Caco-2 (cell line): ENCODE results near the gene SH2D4B. TPM values are rescaled to one million over a fixed set of nuclear protein-coding genes. Genes with fewer than 3 reads are reported as not detected.
A peak's percentile ranks its signal among the peaks of the same experiment; 100 is the strongest.

Experiments used
- BruUV-seq: library from RNA; stranded (reverse); fragments of 400-500 nt; replicated peaks from 2 replicates; lab custom pipeline; 2021; lab: Mats Ljungman, UMichigan
- CTCF ChIA-PET: fragments of 300-600 bp; sonication (Branson Sonifier 250); formaldehyde crosslinking; loops from one replicate; lab custom pipeline; 2022; ENCODE audit warnings: antibody characterized with exemption; lab: Charles Lee
- POLR2A ChIA-PET: fragments of 300-600 bp; sonication (Branson Sonifier 250); formaldehyde crosslinking; loops from one replicate; lab custom pipeline; 2022; ENCODE audit warnings: antibody characterized with exemption; lab: Charles Lee
- DNase-seq, 2 experiments: peaks; one replicate each; pipeline versions ENCODE4 v3.0.0 to v3.0.0-alpha.2; 2020 to 2022
- H3K27me3 ChIP-seq: replicated peaks from 2 replicates; pipeline ENCODE4 v1.6.0; 2011; ENCODE audit warnings: low read length; ENCODE audit not compliant: control insufficient read depth, insufficient read depth
- H3K36me3 ChIP-seq: 2 replicates; pipeline ENCODE4 v1.5.1; 2011; ENCODE audit warnings: low read length; ENCODE audit not compliant: control insufficient read depth, insufficient read depth
- H3K4me1 ChIP-seq: fragments of 250-450 bp; sonication (Bioruptor Pico); 2 replicates; pipeline ENCODE4 v1.5.1; 2020; ENCODE audit warnings: mild to moderate bottlenecking
- H3K4me3 ChIP-seq: 2 replicates; pipeline ENCODE4 v1.5.1; 2011; ENCODE audit warnings: low read depth, mild to moderate bottlenecking, control low read depth, low read length
- H3K9me3 ChIP-seq: fragments of 250-450 bp; sonication (Bioruptor Pico); 2 replicates; pipeline ENCODE4 v1.5.1; 2020; ENCODE audit warnings: mild to moderate bottlenecking, moderate library complexity
- H3K27ac Mint-ChIP-seq: one replicate; pipeline ENCODE4 v1.8.0; 2022; ENCODE audit warnings: mixed read lengths; ENCODE audit not compliant: unreplicated experiment
- H3K27me3 Mint-ChIP-seq: one replicate; pipeline ENCODE4 v1.8.0; 2022; ENCODE audit warnings: mixed read lengths; ENCODE audit not compliant: insufficient read depth, unreplicated experiment
- H3K36me3 Mint-ChIP-seq: one replicate; pipeline ENCODE4 v1.8.0; 2022; ENCODE audit warnings: mild to moderate bottlenecking, mixed read lengths; ENCODE audit not compliant: insufficient read depth, unreplicated experiment
- H3K4me1 Mint-ChIP-seq: one replicate; pipeline ENCODE4 v1.8.0; 2022; ENCODE audit warnings: low read depth, mixed read lengths; ENCODE audit not compliant: unreplicated experiment
- H3K4me3 Mint-ChIP-seq: one replicate; pipeline ENCODE4 v1.8.0; 2022; ENCODE audit warnings: mild to moderate bottlenecking, moderate library complexity, mixed read lengths; ENCODE audit not compliant: unreplicated experiment
- H3K9me3 Mint-ChIP-seq: one replicate; pipeline ENCODE4 v1.8.0; 2022; ENCODE audit warnings: mixed read lengths; ENCODE audit not compliant: unreplicated experiment
- intact Hi-C: fragments of 100-400 bp; cut with micrococcal nuclease; formaldehyde crosslinking; loops from one replicate; pipeline ENCODE4 v1.10.0; 2022; ENCODE audit not compliant: unreplicated experiment
- total RNA-seq: library from RNA; stranded (reverse); gene quantifications from 2 replicates; pipeline ENCODE4 v1.2.3, GENCODE V29; 2022
- TF ChIP-seq, protein P1 (sequence below), 2 experiments: fragments of 200-600 bp in 1 of 2; IDR thresholded peaks; 1 replicate in 1 of 2; 2 replicates in 1 of 2; pipeline versions ENCODE4 v1.5.1 to v1.8.0; 2011 to 2022; ENCODE audit warnings: antibody characterized with exemption in 1 of 2, control low read depth in 1 of 2, inconsistent platforms in 1 of 2, low read depth in 1 of 2, low read length in 1 of 2, mild to moderate bottlenecking in 1 of 2, moderate library complexity in 1 of 2; ENCODE audit not compliant: insufficient read depth in 1 of 2, severe bottlenecking in 1 of 2, unreplicated experiment in 1 of 2

SH2D4B gene
- total RNA-seq, 1 experiment from 2014 or later, result 0.23 TPM

DNA sequence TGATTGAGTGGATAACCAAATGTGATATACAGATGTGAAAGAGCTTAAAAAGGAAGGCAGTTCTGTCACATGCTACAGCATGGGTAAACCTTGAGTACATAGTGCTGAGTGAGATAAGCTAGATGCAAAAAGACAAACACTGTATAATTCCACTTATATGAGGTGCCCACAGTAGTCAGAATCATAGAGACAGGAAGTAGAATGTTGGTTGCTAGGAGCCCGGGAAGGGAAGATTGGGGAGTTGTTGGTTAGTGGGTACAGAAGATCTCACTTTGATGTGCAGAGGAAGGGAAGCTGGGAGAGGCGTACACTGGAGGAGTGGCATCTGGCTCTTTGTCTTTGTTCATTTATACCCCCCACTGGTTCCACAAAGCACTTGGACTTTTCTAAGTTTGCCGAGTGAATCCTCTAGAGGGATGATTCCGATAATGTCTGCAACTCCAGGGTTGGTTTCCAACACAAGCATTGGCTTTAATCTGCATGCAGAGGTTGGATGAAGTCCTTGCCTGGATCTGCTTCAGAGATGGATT, 44.1 kb upstream of the SH2D4B start:
- Histone ChIP-seq H3K4me1 (peaks cover 78% of the 10 kb centered on the region), H3K9me3 (peaks cover 5% of the 10 kb centered on the region; the same call in 1 of the 2 replicates), H3K36me3 (peaks cover 4% of the 10 kb centered on the region; the same call in 1 of the 2 replicates), H3K27me3 (no peaks in the 10 kb centered on the region), H3K4me3 (no peak overlapping the region)
- Mint-ChIP-seq H3K36me3 (peaks cover 81% of the 10 kb centered on the region), H3K9me3 (peaks cover 9% of the 10 kb centered on the region), H3K27ac (peak overlapping the region; percentile 58), H3K27me3 (no peaks in the 10 kb centered on the region), H3K4me1 (peaks cover 70% of the 10 kb centered on the region), H3K4me3 (peak overlapping the region; percentile 0)
- ChIA-PET POLR2A (interaction anchor here (0.6 to 0.8 kb wide), 3 partner anchors 11 to 40 kb away, joined by 3 to 5 read pairs (median 5); no protein-coding TSS in a partner anchor), CTCF (interaction anchor here (1.3 to 1.4 kb wide), 2 partner anchors 12 to 49 kb away, joined by 6 to 13 read pairs; no protein-coding TSS in a partner anchor)
- intact Hi-C loops, result no loop called here
- DNase-seq, result no peak
- TF ChIP-seq, protein P1, sequence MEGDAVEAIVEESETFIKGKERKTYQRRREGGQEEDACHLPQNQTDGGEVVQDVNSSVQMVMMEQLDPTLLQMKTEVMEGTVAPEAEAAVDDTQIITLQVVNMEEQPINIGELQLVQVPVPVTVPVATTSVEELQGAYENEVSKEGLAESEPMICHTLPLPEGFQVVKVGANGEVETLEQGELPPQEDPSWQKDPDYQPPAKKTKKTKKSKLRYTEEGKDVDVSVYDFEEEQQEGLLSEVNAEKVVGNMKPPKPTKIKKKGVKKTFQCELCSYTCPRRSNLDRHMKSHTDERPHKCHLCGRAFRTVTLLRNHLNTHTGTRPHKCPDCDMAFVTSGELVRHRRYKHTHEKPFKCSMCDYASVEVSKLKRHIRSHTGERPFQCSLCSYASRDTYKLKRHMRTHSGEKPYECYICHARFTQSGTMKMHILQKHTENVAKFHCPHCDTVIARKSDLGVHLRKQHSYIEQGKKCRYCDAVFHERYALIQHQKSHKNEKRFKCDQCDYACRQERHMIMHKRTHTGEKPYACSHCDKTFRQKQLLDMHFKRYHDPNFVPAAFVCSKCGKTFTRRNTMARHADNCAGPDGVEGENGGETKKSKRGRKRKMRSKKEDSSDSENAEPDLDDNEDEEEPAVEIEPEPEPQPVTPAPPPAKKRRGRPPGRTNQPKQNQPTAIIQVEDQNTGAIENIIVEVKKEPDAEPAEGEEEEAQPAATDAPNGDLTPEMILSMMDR (IDR thresholded peaks at IDR 0.05; ENCODE audit: insufficient read depth in 1 of 2, low read depth in 1 of 2, low read length in 1 of 2, severe bottlenecking in 1 of 2, unreplicated experiment in 1 of 2), result no peak
- BruUV-seq, result TSS peak; percentile 4

DNA sequence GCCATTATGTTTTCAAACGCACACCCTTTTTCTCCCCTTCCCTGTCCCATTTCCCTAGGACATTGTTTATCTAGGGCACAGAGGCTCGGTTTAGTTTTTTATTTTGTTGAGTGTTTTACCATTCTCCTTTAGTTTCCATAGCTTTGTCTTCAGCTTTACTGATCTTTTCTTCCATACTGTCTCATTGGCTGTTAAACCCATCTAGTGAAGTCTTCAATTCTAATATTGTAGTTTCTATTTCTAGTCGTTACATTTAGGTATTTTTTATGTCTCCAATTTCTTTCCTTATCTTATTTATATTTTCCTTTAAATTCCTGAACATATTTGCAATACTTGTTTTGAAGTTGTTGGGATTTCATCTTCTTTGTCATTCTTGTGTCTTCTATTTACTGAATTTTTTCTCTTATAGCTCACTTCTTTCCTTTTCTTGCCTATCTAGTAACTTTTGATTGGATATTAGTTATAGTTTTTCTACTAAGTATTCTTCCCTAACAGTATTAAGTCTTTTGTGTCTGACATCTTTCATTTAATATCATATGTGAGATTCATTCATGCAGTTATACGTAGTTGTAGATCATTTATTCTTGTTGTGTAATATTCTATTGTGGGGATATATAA, 41.0 kb upstream of the SH2D4B start:
- Histone ChIP-seq H3K27me3 (no peaks in the 10 kb centered on the region), H3K4me3 (no peak overlapping the region), H3K4me1 (peaks cover 93% of the 10 kb centered on the region), H3K9me3 (peaks cover 5% of the 10 kb centered on the region; the same call in 1 of the 2 replicates), H3K36me3 (peaks cover 3% of the 10 kb centered on the region)
- Mint-ChIP-seq H3K4me1 (peaks cover 76% of the 10 kb centered on the region), H3K4me3 (no peak overlapping the region), H3K9me3 (peaks cover 9% of the 10 kb centered on the region), H3K36me3 (peaks cover 79% of the 10 kb centered on the region), H3K27ac (peak overlapping the region; percentile 87), H3K27me3 (no peaks in the 10 kb centered on the region)
- TF ChIP-seq, protein P1 (IDR thresholded peaks at IDR 0.05; ENCODE audit: insufficient read depth in 1 of 2, low read depth in 1 of 2, low read length in 1 of 2, severe bottlenecking in 1 of 2, unreplicated experiment in 1 of 2), result no peak
- CTCF ChIA-PET, result no interaction called here
- intact Hi-C loops, result no loop called here
- no peak for DNase-seq
- POLR2A ChIA-PET, result interaction anchor here (0.6 kb wide), 1 partner anchor 47 kb away, joined by 3 read pairs; no protein-coding TSS in a partner anchor
- BruUV-seq, result no TSS peak

DNA sequence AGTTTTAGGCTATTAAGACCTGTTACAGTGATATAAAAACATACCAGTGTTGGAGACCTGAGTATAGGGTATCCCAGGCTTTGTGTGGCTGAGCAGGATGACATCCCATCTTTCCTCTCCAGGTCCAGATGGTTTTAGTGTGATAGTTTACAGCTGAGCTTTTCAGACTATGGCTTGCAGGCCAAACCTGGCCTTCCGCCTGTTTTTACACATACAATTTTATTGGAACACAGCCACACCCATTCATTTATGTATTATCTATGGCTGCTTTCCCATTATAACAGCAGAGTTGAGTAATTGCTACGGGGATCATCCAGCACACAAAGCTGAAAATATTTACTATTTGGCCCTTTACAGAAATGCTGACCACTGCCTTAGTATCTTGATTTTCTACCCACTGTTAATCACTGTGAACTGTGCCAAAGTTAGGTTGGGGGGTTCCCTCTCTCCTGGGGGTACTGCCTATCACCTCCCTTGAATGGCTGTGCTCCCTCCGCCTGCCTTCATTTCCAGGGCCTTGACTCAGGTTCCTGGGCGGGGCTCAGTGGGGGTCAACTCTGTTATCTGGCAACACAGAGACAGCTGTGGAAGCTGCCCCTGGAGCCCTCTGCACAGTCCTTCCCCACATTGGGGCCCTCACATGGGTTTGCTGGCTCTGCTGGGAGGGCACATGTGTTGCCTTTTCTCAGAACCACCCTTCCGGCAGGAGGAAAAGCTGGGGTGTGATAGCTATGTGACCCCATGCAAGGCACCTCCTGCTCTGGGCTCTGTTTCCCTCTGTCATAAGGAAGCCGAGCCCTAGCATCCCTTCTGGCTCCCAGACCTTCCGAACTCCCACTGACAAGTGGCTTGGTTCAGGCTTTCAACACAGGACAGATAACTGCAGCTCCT, 40.3 kb upstream of the SH2D4B start:
- DNase-seq, result no peak
- H3K9me3 ChIP-seq, result peaks cover 5% of the 10 kb centered on the region; the same call in 1 of the 2 replicates
- TF ChIP-seq, protein P1 (IDR thresholded peaks at IDR 0.05; ENCODE audit: insufficient read depth in 1 of 2, low read depth in 1 of 2, low read length in 1 of 2, severe bottlenecking in 1 of 2, unreplicated experiment in 1 of 2), result no peak
- Mint-ChIP-seq H3K4me3 (peak overlapping the region; percentile 60), H3K36me3 (peaks cover 81% of the 10 kb centered on the region), H3K27ac (peak overlapping the region; percentile 87), H3K9me3 (peaks cover 9% of the 10 kb centered on the region), H3K4me1 (peaks cover 82% of the 10 kb centered on the region), H3K27me3 (no peaks in the 10 kb centered on the region)
- POLR2A ChIA-PET, result interaction anchor here (0.6 kb wide), 1 partner anchor 48 kb away, joined by 3 read pairs; no protein-coding TSS in a partner anchor
- no peak overlapping the region for H3K4me3 ChIP-seq
- no peaks in the 10 kb centered on the region for H3K27me3 ChIP-seq
- no TSS peak for BruUV-seq
- peaks cover 2% of the 10 kb centered on the region for H3K36me3 ChIP-seq
- peaks cover 93% of the 10 kb centered on the region for H3K4me1 ChIP-seq
- intact Hi-C loops, result no loop called here
- CTCF ChIA-PET, result no interaction called here
